Esophagus (tissue), 2 donors: ENCODE results near the gene SORCS2. TPM values are rescaled to one million over a fixed set of nuclear protein-coding genes. Genes with fewer than 3 reads are reported as not detected.

Experiments
- H3K27ac ChIP-seq, 2 donors: one replicate each; pipeline ENCODE4 v1.5.1; 2013; ENCODE audit warnings: low read depth in 2 of 2, mild to moderate bottlenecking in 2 of 2, inconsistent platforms in 1 of 2, low read length in 1 of 2, moderate library complexity in 1 of 2
- H3K27me3 ChIP-seq, 2 donors: one replicate each; pipeline ENCODE4 v1.6.1; 2013; ENCODE audit warnings: low read length in 2 of 2, control low read depth in 1 of 2, mild to moderate bottlenecking in 1 of 2; ENCODE audit not compliant: insufficient read depth in 2 of 2, control insufficient read depth in 1 of 2
- H3K36me3 ChIP-seq, 2 donors: one replicate each; pipeline ENCODE4 v1.6.1; 2013; ENCODE audit warnings: low read length in 1 of 2; ENCODE audit not compliant: control insufficient read depth in 2 of 2, insufficient read depth in 2 of 2
- H3K4me1 ChIP-seq, 2 donors: one replicate each; pipeline ENCODE4 v1.6.1; 2013; ENCODE audit warnings: low read length in 1 of 2; ENCODE audit not compliant: control insufficient read depth in 2 of 2, insufficient read depth in 2 of 2
- H3K4me3 ChIP-seq, 2 donors: one replicate each; pipeline ENCODE4 v1.5.1; 2013; ENCODE audit warnings: low read length in 2 of 2, mild to moderate bottlenecking in 2 of 2, low read depth in 1 of 2, moderate library complexity in 1 of 2
- H3K9me3 ChIP-seq, 2 donors: one replicate each; pipeline ENCODE4 v1.6.1; 2013; ENCODE audit warnings: mild to moderate bottlenecking in 2 of 2, low read depth in 1 of 2, low read length in 1 of 2, moderate library complexity in 1 of 2; ENCODE audit not compliant: control insufficient read depth in 2 of 2, insufficient read depth in 1 of 2
- WGBS, 2 donors: extraction: QIAGEN DNeasy Blood & Tissue Kit; methylation state at CpG; one replicate each; pipeline ENCODE4 v1.1.7; 2013; 5-methylcytosine and 5-hydroxymethylcytosine counted together
- polyA plus RNA-seq, 2 donors: library from polyadenylated mRNA; stranded (reverse); fragments of 200-250 nt; gene quantifications; one replicate each; pipeline ENCODE4 v1.2.3, GENCODE V29; 2013
- donor health status: healthy with polysubstance abuse.
- donor health status: Bipolar disorder and iron deficiency.

SORCS2 gene
- polyA plus RNA-seq, 2 donors = 1.1 to 1.2 TPM

DNA sequence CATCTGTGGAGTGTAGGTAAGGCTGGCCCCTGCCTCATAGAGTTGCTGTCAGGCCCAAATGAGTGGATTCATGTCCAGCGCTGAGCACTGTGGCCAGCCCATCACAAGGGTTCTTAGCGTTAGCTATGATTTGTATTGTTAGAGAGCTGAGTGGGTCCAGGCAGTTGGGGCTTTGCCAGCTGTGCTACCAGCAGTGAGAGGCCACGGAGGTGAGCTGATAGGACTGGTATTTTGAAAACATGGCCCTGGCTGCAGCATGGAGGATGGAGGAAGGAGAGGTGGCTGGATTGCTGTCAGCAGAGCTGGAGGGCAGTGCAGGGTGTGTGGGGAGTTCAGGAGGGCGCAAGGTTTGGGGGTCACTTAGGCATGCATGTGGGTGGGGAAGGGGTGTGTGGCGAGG is 172.6 kb downstream of the SORCS2 start:
- Histone ChIP-seq H3K9me3 (no peaks in the 10 kb centered on the region), H3K27me3 (no peaks in the 10 kb centered on the region), H3K4me1 (peaks cover 0 to 6% of the 10 kb centered on the region in 2 donors), H3K36me3 (no peaks in the 10 kb centered on the region), H3K27ac (no peak overlapping the region), H3K4me3 (no peak overlapping the region)
- WGBS, 2 donors = 68 to 85% methylated on average over 5 of the region's 5 CpGs

DNA sequence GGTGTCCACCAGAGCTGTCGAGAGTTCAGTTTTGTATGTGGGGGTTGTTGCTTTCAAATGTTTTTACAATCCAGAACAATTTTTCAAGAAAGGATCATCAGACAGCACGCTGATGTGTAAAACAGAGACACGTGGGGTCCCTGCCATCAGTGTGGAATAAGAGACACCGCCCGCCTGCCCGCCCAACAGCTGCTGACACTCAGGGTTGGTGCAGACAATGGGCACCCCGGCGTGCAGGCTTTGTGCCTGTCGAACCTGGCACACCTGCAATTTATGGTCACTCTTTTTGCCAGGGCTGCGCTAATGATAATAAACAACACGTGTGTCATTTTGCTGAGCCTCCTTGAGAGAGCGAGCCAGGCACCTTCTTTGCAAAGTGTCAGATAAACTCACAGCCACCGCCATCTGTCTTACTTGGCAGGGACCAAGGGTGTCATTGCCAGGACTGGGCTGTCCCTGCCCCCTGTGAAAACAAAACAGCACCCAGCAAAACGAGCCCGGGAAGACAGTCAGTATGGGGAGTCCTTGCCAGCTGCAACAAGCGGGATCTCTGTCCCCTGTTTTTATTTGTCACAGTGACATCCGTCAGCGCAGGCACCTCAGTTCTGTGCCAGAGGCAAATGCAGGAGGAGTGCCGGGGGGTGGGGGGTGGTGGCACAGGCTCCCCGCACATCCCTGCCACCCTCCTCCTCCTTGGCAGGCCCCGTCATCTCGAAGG is 173.3 kb downstream of the SORCS2 start:
- H3K36me3 ChIP-seq = no peaks in the 10 kb centered on the region

DNA sequence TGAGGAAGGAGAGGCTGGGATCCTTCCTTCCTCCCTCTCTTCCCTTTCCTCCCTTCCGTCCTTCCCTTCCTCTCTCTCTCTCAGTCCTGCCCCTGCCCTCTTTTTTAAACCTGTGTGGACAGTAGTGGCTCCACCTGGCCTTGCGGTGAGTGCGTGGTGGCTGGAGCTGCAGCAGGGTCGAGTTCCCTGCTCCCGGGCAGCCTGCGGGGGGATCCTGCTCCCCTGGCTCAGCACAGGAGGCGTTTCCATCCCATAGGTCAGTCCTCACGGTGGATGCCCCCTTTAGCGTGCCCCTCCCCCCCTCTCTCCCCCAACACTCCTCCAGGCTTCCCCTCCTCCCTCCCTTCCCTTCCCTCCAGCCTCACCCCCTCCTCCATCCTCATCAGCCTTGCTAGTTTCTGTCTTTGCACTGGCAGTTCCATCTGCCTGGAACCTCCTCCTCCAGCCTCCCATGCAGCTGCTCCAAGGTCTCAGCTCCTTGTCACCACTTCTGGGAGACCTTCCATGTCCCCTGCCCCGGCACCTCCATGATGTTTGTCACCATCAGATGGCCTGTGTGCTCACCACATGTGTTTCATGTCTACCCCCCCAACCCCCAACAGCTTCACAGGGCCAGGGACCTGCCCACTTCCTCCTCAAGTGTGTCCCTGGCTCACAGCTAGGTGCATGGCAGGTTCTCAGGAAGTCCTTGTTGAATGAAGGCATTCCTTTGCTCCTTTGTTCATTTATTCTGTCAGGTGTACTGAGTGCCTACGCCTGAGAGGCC is 174.0 kb downstream of the SORCS2 start:
- Histone ChIP-seq H3K4me3 (no peak overlapping the region), H3K27me3 (no peaks in the 10 kb centered on the region), H3K9me3 (no peaks in the 10 kb centered on the region), H3K36me3 (no peaks in the 10 kb centered on the region), H3K4me1 (peaks cover 0 to 6% of the 10 kb centered on the region in 2 donors), H3K27ac (no peak overlapping the region)
- 41 to 49% methylated on average over 11 of the region's 11 CpGs for WGBS, 2 donors

More for the DNA sequence above, 173.3 kb downstream of the SORCS2 start:
- Histone ChIP-seq H3K4me1 (peaks cover 0 to 6% of the 10 kb centered on the region in 2 donors), H3K4me3 (no peak overlapping the region), H3K27ac (no peak overlapping the region), H3K9me3 (no peaks in the 10 kb centered on the region), H3K27me3 (no peaks in the 10 kb centered on the region)
- 33 to 36% methylated on average over 20 to 22 of the region's 22 CpGs for WGBS, 2 donors

DNA sequence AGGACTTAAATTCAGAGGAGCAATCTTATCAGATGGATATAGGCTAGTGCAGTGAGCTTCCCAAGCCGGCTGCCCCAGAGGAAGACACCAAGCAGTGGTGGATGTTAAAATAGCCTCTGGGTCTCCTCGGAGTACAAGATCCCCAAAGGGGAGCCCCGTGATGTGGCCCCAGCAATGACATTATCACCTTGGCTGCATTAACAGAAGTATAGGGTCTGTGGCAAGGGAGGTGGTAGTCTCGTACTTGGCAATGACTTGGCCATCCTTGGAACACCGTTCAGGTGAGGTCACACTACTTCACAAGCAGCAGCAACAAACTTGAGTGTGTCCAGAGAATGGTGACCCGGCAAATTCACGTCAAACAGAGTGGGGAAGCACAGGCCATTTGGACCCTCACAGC is 174.6 kb downstream of the SORCS2 start:
- WGBS, 2 donors = 77 to 85% methylated on average over 7 of the region's 7 CpGs
- Histone ChIP-seq H3K27me3 (no peaks in the 10 kb centered on the region), H3K36me3 (no peaks in the 10 kb centered on the region)

DNA sequence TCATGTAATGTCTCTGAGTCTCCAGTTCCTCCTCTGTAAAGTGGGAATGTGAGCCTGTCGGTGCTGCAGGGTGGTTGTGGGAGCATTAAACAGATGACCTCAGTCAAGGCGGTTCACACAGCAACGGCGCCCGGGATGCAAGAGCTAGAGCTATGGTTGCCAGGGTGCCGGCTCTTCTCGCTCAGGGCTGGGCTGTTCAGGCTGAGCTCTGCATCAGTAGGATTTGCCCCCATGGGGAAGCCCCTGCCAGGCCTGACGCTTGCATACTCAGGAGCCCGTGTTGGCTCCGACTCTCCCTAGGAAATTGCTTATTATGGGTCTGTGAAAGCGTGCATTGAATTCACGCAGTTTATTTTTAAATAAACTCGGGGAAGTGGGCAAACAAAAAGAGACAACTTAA is 175.1 kb downstream of the SORCS2 start:
- Histone ChIP-seq H3K9me3 (no peaks in the 10 kb centered on the region), H3K4me3 (no peak overlapping the region), H3K27ac (no peak overlapping the region), H3K4me1 (peaks cover 0 to 6% of the 10 kb centered on the region in 2 donors), H3K27me3 (no peaks in the 10 kb centered on the region), H3K36me3 (no peaks in the 10 kb centered on the region)
- 59 to 76% methylated on average over 13 of the region's 13 CpGs for WGBS, 2 donors

More for the DNA sequence above, 174.6 kb downstream of the SORCS2 start:
- H3K9me3 ChIP-seq = no peaks in the 10 kb centered on the region
- H3K4me3 ChIP-seq = no peak overlapping the region
- H3K4me1 ChIP-seq = peaks cover 0 to 6% of the 10 kb centered on the region in 2 donors
- no peak overlapping the region for H3K27ac ChIP-seq

DNA sequence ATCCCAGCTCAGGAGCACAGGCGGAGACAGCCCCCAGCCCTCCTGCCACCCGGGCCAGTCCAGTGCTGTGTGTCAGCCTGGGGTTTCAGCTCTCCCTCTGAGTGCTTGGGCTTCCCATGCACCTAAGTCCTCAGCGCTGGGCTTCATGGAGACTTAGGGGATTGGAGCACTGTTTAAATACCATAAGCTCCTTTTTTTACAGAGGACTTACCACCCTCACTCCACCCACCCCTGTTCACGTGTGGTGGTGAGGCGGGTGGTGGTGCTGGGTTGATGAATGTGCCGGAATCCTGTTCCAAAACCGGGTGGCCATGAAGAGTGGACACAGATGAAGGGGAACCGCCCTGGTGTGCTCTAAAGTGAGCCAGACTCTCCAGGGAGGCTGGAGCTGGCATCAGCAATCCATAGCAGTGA is 175.5 kb downstream of the SORCS2 start:
- H3K27me3 ChIP-seq = no peaks in the 10 kb centered on the region
- no peaks in the 10 kb centered on the region for H3K36me3 ChIP-seq
- WGBS, 2 donors = 64 to 65% methylated on average over 8 of the region's 8 CpGs
- peaks cover 0 to 6% of the 10 kb centered on the region in 2 donors for H3K4me1 ChIP-seq
- no peak overlapping the region for H3K4me3 ChIP-seq
- H3K27ac ChIP-seq = no peak overlapping the region
- no peaks in the 10 kb centered on the region for H3K9me3 ChIP-seq

DNA sequence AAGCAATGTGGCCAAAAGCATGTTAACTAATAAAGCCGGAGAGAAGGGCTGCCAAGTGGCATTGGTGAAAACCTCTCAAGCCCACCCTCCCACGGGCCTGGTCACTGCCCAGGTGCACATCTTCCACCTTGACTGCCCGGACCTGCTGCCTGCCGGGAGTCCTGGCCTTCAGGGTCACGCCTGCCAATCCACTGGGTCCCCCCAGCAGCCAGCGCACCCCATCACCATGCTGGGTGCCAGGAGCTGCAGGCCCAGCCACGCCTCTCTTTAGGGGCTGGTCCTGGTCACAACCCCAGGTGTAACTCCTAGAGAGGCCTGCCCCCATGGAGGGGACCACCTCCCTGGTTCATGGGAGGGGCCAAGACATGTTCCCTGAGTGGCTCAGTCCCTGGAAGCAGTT is 176.0 kb downstream of the SORCS2 start:
- 83 to 84% methylated on average over 6 to 7 of the region's 7 CpGs for WGBS, 2 donors
- no peak overlapping the region for H3K4me3 ChIP-seq
- H3K9me3 ChIP-seq = no peaks in the 10 kb centered on the region
- H3K27ac ChIP-seq = no peak overlapping the region
- H3K4me1 ChIP-seq = peaks cover 0 to 6% of the 10 kb centered on the region in 2 donors
- H3K36me3 ChIP-seq = no peaks in the 10 kb centered on the region
- H3K27me3 ChIP-seq = no peaks in the 10 kb centered on the region

DNA sequence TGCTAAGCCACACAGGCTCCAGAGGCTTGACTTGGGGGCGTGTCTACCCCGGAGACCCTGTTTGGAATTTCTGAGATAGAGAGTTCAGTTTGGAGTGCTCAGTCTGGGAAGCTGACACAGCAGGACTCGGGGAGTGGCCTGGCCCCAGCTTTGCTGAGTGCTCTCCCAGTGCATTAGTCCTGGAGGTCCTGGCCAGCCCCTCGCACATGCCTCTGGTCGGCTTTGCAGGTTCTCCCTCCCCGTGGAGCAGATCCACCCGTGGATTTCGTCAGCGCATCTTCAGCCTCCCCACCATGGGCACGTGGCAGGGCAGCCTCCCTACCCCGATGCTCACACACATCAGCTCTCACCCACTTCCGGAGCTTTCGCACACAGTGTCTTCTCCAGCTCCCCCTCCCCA is 177.2 kb downstream of the SORCS2 start:
- H3K27ac ChIP-seq = no peak overlapping the region
- H3K27me3 ChIP-seq = no peaks in the 10 kb centered on the region
- no peaks in the 10 kb centered on the region for H3K36me3 ChIP-seq
- H3K4me3 ChIP-seq = no peak overlapping the region
- peaks cover 0 to 6% of the 10 kb centered on the region in 2 donors for H3K4me1 ChIP-seq
- H3K9me3 ChIP-seq = no peaks in the 10 kb centered on the region
- WGBS, 2 donors = 89% methylated on average over 13 of the region's 13 CpGs

DNA sequence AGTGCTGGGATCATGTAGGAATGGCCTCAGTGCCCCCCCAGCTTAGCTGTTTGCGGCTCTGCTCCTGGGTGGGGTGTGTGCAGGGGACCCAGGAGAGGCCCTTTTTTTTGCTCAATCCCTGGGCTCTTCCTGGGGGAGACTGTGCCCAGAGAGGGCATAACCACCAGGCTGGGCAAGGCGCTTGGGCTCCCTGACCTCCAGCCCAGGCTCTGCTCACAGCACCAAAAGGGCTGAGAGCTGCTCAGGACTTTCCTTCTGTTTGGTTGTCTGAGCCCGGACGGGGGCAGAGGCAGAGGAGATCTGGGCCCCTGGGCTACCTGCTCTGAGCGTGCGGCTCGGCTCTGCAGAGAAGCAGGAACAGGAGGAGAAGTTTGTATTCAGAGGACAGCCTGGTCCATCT is 177.7 kb downstream of the SORCS2 start:
- Histone ChIP-seq H3K4me1 (peaks cover 0 to 2% of the 10 kb centered on the region in 2 donors), H3K9me3 (no peaks in the 10 kb centered on the region), H3K27me3 (no peaks in the 10 kb centered on the region), H3K27ac (no peak overlapping the region), H3K4me3 (no peak overlapping the region), H3K36me3 (no peaks in the 10 kb centered on the region)
- 78 to 93% methylated on average over 7 of the region's 7 CpGs for WGBS, 2 donors
